Measurements from ENCODE around the gene SPIRE1.

SPIRE1 gene

GRCh38 chr18:12426924-12427323 lies 231.0 kb downstream of the SPIRE1 start:
- Histone ChIP-seq H4K20me1 (ENCODE audit: insufficient read depth, low read length) (no peaks in the 10 kb centered on the region), H3K9me2 (ENCODE audit: low read depth, low read length) (no peaks in the 10 kb centered on the region), H3K4me1 (ENCODE audit: insufficient read depth, low read length, severe bottlenecking) (peaks cover 10% of the 10 kb centered on the region), H3K9ac (ENCODE audit: low read length) (no peak overlapping the region), H3F3A (ENCODE audit: insufficient read depth, low read length) (0 out of 2 replicates have a peak, but pooled peaks cover 1% of the 10 kb centered on the region), H3K36me3 (ENCODE audit: insufficient read depth, low read length) (peaks cover 67% of the 10 kb centered on the region), H3K27me3 (ENCODE audit: insufficient read depth, low read length) (no peaks in the 10 kb centered on the region), H2AFZ (ENCODE audit: low read length) (no peak overlapping the region), H3K4me3 (ENCODE audit: low read depth, low read length, poor library complexity, severe bottlenecking) (no peak overlapping the region), H3K79me2 (ENCODE audit: insufficient read depth, low read length) (no peaks in the 10 kb centered on the region), H3K27ac (ENCODE audit: low read depth, low read length, poor library complexity, severe bottlenecking) (no peak overlapping the region), H3K4me2 (ENCODE audit: low read length) (no peak overlapping the region), H3K9me3 (ENCODE audit: low read length) (no peaks in the 10 kb centered on the region)
- no peak for TF ChIP-seq EZH2 (IDR thresholded peaks at IDR 0.05; ENCODE audit: borderline replicate concordance, low read length)
- no peak for TF ChIP-seq CTCF (IDR thresholded peaks at IDR 0.05; ENCODE audit: low read length)

- Histone ChIP-seq H3K4me1 (ENCODE audit: insufficient read depth, low read length, severe bottlenecking) (peaks cover 26% of the 10 kb centered on the region), H3K27ac (ENCODE audit: low read depth, low read length, poor library complexity, severe bottlenecking) (no peak overlapping the region), H3K4me3 (ENCODE audit: low read depth, low read length, poor library complexity, severe bottlenecking) (no peak overlapping the region), H3K9ac (ENCODE audit: low read length) (no peak overlapping the region), H3K9me2 (ENCODE audit: low read depth, low read length) (no peaks in the 10 kb centered on the region), H3K4me2 (ENCODE audit: low read length) (no peak overlapping the region), H3K9me3 (ENCODE audit: low read length) (no peaks in the 10 kb centered on the region), H3K79me2 (ENCODE audit: insufficient read depth, low read length) (no peaks in the 10 kb centered on the region), H2AFZ (ENCODE audit: low read length) (no peak overlapping the region), H3F3A (ENCODE audit: insufficient read depth, low read length) (0 out of 2 replicates have a peak, but pooled peaks cover 9% of the 10 kb centered on the region), H4K20me1 (ENCODE audit: insufficient read depth, low read length) (no peaks in the 10 kb centered on the region), H3K27me3 (ENCODE audit: insufficient read depth, low read length) (no peaks in the 10 kb centered on the region), H3K36me3 (ENCODE audit: insufficient read depth, low read length) (peaks cover 43% of the 10 kb centered on the region; the same call in 1 of the 2 replicates)
- TF ChIP-seq CTCF (IDR thresholded peaks at IDR 0.05; ENCODE audit: low read length) (no peak), EZH2 (IDR thresholded peaks at IDR 0.05; ENCODE audit: borderline replicate concordance, low read length) (no peak)
Measured at GRCh38 chr18:12424252-12424651, 233.7 kb downstream of the SPIRE1 start.

GRCh38 chr18:12423820-12424219 lies 234.1 kb downstream of the SPIRE1 start:
- H3F3A ChIP-seq (ENCODE audit: insufficient read depth, low read length), result 0 out of 2 replicates have a peak, but pooled peaks cover 9% of the 10 kb centered on the region
- H4K20me1 ChIP-seq (ENCODE audit: insufficient read depth, low read length), result no peaks in the 10 kb centered on the region
- H3K79me2 ChIP-seq (ENCODE audit: insufficient read depth, low read length), result no peaks in the 10 kb centered on the region
- no peak overlapping the region for H3K9ac ChIP-seq (ENCODE audit: low read length)
- no peaks in the 10 kb centered on the region for H3K27me3 ChIP-seq (ENCODE audit: insufficient read depth, low read length)
- H3K9me2 ChIP-seq (ENCODE audit: low read depth, low read length), result no peaks in the 10 kb centered on the region
- peaks cover 28% of the 10 kb centered on the region for H3K4me1 ChIP-seq (ENCODE audit: insufficient read depth, low read length, severe bottlenecking)
- no peak overlapping the region for H3K27ac ChIP-seq (ENCODE audit: low read depth, low read length, poor library complexity, severe bottlenecking)
- no peak overlapping the region for H3K4me3 ChIP-seq (ENCODE audit: low read depth, low read length, poor library complexity, severe bottlenecking)
- peaks cover 38% of the 10 kb centered on the region; the same call in 1 of the 2 replicates for H3K36me3 ChIP-seq (ENCODE audit: insufficient read depth, low read length)
- no peaks in the 10 kb centered on the region for H3K9me3 ChIP-seq (ENCODE audit: low read length)
- no peak overlapping the region for H2AFZ ChIP-seq (ENCODE audit: low read length)
- H3K4me2 ChIP-seq (ENCODE audit: low read length), result no peak overlapping the region
- TF ChIP-seq CTCF (IDR thresholded peaks at IDR 0.05; ENCODE audit: low read length) (no peak), EZH2 (IDR thresholded peaks at IDR 0.05; ENCODE audit: borderline replicate concordance, low read length) (no peak)
